GM12892 (cell line): ENCODE results near the gene METTL2B.
"Not testable (repeated sequence)": the region's sequence is repeated elsewhere in the genome, so short reads cannot be mapped to it uniquely, and the experiment has no call there.

ENCODE experiments used
- DNase-seq: peaks from one replicate; pipeline ENCODE4 v3.0.0; 2011; ENCODE audit not compliant: insufficient read length
- FAIRE-seq: peaks from 2 replicates; lab custom pipeline; 2011; peaks lifted over from hg19 to GRCh38; lab: Jason Lieb, UNC
- POLR2A ChIP-seq: IDR thresholded peaks from 2 replicates; pipeline ENCODE4 v1.6.1; 2011; ENCODE audit warnings: low read depth, low read length, control low read depth
- POLR2AphosphoS5 ChIP-seq: IDR thresholded peaks from 2 replicates; pipeline ENCODE4 v1.6.1; 2011; ENCODE audit warnings: low read depth, low read length, control low read depth
- TAF1 ChIP-seq: IDR thresholded peaks from 2 replicates; pipeline ENCODE4 v1.6.1; 2011; ENCODE audit warnings: low read depth, mild to moderate bottlenecking, control low read depth, low read length, borderline replicate concordance

The METTL2B gene

GRCh38 chr7:128523932-128524524 lies 47.5 kb downstream of the METTL2B start:
- DNase-seq, FAIRE-seq: not testable (repeated sequence)

DNA sequence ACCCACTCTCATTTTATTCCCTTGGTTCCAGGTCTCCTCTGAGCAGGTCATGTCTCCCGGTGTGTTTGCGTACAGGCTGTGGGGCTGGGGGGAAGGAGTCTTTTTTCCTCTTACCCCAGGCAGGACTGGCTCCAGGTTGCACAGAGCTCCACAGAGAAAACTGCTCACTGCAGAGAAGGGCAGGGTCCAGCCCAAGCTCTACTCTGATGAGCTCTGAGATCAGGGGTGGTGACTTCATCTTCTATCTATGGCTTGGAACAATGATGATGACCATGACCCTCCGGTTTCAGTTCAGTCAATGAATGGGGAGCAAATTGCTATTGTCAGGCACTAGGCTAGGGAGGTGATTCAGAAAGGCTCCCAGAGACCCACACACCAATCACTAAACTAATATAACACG lies 49.0 kb downstream of the METTL2B start:
- DNase-seq, FAIRE-seq: not testable (repeated sequence)

DNA sequence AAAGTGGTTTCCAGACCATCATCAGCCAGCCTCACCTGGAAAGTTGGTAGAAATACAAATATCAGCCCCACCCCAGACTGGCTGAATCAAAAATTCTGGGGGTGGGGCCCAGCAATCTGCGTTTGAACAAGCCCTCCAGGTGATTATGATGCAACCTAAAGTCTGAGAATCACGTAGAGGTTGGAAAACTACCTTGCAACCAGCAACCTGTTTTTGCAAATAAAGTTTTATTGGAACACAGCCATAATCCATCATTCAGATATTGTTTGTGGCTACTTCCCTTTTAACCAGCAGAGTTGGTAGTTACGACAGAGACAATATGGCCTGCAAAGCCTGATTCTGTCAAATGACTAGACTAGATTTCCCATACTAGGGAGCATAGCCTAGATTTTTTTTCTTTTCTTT lies 49.5 kb downstream of the METTL2B start:
- FAIRE-seq, result not testable (repeated sequence)

DNA sequence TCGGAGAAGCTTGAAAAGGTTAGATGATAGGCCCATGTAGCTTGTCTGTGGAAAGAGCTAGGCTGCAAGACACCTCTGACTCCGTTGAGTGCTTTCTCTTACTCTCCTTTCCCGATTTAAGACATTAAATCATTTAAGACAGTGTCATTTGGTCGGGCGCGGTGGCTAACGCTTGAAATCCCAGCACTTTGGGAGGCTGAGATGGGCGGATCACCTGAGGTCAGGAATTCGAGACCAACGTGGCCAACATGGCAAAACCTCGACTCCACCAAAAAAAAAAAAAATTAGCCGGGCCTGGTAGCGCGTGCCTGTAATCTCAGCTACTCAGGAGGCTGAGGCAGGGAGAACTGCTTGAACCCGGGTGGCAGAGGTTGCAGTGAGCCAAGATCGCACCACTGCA lies 52.6 kb downstream of the METTL2B start:
- DNase-seq, FAIRE-seq: not testable (repeated sequence)

More for the DNA sequence above, 49.5 kb downstream of the METTL2B start:
- DNase-seq, result not testable (repeated sequence)

- not testable (repeated sequence) for FAIRE-seq
- peak; percentile 39 for DNase-seq
These were observed 53.7 kb downstream of the METTL2B start for GRCh38 chr7:128530121-128530854.

DNA sequence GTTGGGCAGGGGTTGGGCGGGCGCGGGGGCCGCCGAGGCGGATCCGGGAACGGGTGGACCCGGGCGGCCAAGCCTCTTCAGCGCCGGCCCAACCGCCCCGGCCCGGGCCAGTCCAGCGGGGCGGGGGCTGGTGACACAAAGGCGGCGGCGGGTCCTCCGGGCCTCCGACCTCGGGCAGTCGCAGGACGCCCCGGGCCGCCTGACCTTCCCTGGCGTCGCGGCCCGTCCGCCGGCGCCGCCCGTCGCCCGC lies 54.2 kb downstream of the METTL2B start:
- no peak for DNase-seq
- no peak for FAIRE-seq
- TF ChIP-seq POLR2A (peak; percentile 74; the same call in 1 of the 2 replicates), TAF1 (no peak), POLR2AphosphoS5 (no peak)

- 0 out of 2 replicates have a peak, but pooled peaks have one; percentile 16 for TF ChIP-seq TAF1
- DNase-seq (peak; percentile 74), FAIRE-seq (peak; percentile 17)
These were observed 54.8 kb downstream of the METTL2B start for GRCh38 chr7:128531105-128531954.

DNA sequence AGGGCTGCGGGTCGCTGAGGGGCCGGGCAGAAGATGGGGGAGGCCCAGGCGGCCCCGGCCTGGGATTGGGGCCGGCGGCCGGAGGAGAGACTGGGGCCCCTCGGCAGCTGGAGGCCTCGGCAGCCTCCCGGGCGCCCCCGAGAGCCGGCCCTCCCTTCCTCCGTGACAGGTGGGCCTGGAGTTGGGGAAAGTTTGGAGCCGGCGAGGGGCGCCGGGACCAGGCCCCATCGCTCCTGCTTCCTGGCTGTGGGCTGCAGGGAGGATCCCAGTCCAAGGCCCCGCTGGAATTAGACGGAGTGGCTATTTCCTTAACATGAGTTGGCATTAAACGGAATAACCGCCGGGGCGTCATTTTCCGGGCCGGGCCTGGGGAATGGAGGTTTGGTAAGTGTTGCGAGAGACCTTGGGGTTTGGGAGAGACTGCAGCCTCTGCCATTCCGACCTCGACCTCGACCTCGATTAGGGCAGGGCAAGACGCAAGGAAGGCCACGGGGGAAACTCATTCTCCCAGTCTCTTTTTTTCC lies 55.5 kb downstream of the METTL2B start:
- FAIRE-seq, DNase-seq: not testable (repeated sequence)

GRCh38 chr7:128532956-128533355 lies 56.4 kb downstream of the METTL2B start:
- FAIRE-seq, DNase-seq: not testable (repeated sequence)

GRCh38 chr7:128537410-128537809 lies 60.9 kb downstream of the METTL2B start:
- DNase-seq, FAIRE-seq: not testable (repeated sequence)

- not testable (repeated sequence) for DNase-seq, FAIRE-seq
These were observed 66.0 kb downstream of the METTL2B start for GRCh38 chr7:128542530-128542929.

DNA sequence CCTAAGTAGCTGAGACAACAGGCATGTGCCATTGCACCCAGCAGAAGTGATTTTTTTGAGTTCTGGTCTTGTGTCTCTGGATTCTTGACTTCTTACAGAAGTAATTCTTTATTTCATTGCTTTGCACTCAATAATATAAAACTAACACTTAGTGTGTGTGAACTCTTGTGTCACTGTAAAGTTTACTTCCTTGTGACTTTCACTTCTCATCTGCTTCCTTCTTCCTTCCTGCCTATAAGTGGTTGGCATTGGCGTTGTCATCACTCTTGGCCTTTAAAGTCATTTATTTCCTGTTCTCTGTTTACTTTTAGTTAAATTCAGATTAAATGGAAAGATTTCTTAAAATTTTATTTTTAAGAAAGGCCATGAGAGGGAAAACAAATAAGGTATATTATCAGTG lies 66.8 kb downstream of the METTL2B start:
- DNase-seq, FAIRE-seq: not testable (repeated sequence)

DNA sequence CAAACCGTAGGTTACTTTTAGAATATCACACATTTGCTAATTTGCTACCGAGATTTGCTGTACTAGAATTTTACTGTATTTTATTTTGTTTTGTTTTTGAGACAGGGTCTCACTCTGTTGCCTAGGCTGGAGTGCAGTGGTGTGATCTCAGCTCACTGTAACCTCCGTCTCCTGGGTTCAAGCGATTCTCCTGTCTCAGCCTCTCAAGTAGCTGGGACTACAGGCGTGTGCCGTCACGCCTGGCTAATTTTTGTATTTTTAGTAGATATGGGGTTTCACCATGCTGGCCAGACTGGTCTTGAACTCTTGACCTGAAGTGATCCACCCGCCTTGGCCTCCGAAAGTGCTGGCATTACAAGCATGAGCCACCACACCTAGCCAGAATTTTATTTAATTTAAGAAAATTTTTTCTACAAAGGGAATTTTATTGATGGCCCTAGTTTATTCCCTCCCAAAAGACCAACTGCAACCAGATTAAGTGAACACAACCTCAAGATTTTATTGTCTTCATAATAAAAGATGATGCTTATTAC lies 69.8 kb downstream of the METTL2B start:
- FAIRE-seq, DNase-seq: not testable (repeated sequence)

DNA sequence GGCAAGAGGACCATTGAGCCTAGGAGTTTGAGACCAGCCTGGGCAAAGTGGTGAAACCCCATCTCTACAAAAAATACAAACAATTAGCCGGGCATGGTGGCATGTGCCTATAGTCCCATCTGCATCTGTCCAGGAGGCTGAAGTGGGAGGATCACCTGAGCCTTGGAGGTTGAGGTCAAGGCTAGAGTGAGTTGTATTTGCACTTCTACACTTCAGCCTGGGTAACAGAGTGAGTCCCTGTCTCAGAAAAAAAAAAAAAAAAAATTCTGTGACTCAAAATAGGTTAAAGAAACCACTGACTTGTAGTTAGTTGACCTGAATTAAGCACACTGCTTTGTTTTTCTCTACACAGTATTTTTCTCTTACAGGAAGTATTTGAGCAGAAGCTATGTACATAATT lies 74.4 kb downstream of the METTL2B start:
- FAIRE-seq, result no peak
- TF ChIP-seq TAF1, result no peak
- TF ChIP-seq POLR2AphosphoS5, result no peak
- no peak for TF ChIP-seq POLR2A
- no peak for DNase-seq

- DNase-seq, FAIRE-seq: not testable (repeated sequence)
These were observed 77.8 kb downstream of the METTL2B start for GRCh38 chr7:128554394-128554793.
